IPS-NIHi7 (cell line): ENCODE results near the gene FTCD.

Experiments
- DNase-seq: peaks from one replicate; pipeline ENCODE4 v3.0.0; 2012; ENCODE audit warnings: mixed read lengths; ENCODE audit errors: extremely low spot score

The FTCD gene

GRCh38 chr21:46124083-46124925 lies 31.1 kb downstream of the FTCD start:
- no peak for DNase-seq

- no peak for DNase-seq
Observed at GRCh38 chr21:46122758-46123683, 32.4 kb downstream of the FTCD start.

DNA sequence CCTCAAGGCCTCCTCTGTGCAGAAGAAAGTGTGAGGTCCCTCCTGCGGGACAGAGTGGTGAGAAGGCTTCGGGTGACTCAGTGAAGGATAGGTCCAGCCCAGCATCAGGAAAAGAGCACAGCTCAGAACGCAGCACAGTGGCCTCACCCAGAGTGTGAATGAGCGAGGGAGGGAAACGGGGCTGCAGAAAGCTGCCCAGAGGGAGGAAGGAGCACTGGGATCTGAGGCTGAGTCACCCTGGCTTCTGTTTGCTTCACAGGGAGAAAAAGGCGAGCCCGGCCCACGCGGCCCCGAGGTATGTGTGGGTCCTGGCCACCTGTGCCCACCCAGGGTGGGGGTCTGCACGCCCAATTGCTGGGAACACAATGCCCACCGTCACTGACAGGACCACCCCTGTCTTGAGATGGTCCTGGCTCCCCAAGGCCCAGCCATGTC lies 33.1 kb downstream of the FTCD start:
- DNase-seq: no peak

GRCh38 chr21:46121286-46122221 lies 33.8 kb downstream of the FTCD start:
- DNase-seq: no peak

DNA sequence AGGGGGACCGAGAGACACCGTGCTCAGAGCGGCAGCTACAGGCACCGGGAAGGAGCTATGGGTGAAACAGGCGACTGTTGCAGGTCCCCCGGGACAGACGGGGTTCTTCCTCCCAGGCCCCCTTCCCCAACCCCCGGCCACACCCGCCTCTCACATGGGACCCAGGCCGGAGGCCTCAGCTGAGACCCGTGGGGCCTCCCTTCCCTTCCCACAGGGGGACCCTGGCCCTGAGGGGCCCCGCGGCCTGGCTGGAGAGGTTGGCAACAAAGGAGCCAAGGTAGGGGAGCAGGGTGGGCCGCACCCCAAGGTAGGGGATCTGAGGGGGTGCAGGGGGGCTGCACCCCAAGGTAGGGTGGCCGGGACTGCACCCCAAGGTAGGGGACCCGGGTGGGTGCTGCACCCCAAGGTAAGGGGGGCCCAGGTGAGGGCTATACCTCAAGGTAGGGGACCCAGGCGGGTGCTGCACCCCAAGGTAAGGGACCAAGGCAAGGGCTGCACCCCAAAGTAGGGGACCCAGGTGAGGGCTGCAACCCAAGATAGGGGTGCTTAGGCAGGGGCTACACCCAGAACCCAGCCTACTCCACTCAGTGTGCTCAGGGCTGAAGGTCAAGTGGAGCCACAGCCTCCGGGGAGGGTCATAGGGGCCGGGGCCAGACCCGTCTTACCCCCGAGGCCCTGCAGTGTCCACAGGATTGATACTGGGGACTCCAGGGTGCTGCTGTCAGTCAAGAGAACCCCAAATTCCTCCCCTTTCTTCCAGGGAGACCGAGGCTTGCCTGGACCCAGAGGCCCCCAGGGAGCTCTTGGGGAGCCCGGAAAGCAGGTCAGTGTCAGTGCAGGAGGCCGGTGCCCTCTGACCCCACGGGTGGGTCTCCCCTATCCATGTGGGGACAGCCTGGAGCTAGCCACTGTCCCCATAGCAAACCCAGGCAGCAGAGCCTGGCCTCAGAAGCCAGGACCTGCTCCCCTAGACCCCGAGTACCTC lies 34.8 kb downstream of the FTCD start:
- no peak for DNase-seq

DNA sequence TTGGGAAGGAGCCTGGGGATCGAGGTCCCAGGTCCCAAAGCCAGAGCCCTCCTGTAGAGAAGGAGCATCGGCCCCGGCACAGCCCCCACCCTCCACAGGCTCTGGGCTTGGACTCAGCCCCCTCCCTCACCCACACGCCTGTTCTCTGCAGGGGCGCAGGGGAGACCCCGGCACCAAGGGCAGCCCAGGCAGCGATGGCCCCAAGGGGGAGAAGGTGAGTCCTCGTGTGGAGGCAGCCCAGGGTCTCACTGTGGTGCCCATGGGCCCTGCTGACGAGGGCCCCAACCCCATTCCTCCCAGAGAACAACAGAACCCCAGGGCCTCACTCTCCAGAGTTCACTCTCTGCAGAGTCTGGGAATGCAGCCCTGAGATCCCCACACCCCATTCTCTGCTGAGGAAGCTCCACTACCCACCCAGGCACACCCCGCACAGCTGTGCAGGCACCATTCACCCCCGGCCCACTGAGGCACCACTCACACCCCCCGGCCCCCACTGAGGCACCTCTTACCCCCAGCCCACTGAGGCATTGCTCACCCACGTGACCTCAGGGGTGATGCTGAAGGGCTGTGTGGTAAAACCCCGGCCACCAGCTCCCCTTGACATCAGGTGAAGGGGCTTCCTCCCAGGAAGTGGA lies 35.6 kb downstream of the FTCD start:
- no peak for DNase-seq

DNA sequence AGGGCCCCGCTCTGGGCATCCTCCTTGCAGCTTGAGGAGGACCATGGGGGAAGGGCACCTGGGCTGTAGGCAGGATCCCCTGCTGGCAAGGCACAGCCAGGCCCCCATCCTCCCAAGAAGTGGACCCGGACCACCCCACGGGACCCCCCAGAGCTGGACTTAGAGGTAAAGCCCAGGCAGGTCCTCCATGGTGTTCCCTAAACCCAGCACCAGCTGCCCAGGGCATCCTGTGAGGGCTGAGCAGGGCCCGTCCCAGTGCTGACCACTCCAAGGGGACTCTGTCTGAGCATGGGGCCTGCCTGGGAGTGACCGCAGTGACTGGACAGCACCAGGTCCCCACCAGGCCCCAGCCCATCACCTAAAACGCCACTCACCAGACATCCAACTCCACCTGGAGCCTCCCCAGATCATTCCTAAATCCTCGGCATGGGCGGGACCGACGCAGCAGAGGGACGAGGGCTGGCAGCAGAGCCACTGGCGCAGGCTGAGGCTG lies 36.2 kb downstream of the FTCD start:
- DNase-seq: no peak

GRCh38 chr21:46118316-46119143 lies 36.8 kb downstream of the FTCD start:
- DNase-seq: no peak

DNA sequence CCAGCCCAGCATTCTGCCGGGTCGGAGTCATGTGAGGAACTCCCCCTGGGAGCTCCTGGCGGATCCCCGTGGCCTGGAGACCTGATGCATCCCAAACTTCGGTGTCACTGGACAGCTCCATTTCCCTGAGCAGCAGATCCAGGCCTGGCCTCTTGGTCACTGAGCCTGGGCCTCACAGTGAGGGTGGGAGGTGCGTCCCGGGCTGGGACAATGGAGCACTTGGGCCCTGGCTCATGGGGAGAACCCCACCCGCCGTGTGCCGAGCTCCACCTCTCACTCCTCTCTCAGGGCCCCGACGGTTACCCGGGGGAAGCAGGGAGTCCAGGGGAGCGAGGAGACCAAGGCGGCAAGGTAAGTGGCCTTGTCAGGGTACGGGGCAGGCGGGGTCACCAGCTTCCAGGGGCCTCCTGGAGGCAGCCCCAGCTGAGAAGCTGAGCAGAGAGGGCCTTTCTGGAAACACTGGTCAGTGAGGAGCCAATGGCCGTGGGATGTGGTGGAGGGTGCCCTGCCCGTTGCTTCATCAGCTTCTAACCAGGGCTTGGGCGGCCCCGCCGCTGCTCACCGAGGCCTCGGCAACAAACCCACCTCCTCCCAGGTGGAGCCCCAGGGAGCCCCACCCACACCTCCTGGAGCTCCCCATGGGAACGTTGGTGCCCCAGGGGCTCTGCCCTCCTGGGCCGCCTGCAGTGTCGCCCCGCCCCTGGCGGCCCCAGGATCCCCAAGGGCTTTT lies 37.6 kb downstream of the FTCD start:
- no peak for DNase-seq

DNA sequence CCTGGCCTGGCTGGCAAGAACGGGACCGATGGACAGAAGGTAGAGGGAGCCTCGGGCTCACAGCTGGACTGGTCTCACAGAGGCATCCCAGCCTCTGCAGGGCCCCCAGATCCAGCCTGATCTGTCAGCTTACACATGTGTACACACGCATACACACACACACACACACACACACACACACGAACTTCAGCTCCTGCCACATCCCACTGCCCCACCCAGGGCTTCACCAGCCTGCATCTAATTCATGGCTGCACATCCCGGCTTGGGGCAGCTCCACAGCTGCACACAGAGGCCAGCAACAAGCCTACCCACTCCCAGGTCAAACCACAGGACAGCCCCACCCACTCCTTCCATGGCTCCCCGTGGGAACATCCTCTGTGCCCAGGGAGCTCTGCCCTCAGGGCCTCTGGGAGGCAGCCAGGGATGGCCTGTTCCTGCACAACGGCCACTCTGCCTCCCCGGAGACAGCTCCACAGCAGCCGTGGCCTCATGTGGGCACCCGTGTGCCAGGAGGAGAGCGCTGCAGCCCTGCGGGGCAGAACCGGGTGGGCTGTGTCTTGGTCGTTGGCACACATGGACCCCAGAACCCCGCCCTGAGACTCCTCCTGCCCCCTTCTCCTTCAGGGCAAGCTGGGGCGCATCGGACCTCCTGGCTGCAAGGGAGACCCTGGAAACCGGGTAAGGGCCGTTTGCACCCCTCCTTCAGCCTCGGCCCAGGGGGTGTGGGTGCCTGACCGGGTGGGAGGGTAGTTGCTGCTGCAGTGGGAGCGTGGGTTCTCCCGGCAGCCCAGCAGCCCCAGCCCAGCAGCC lies 38.4 kb downstream of the FTCD start:
- DNase-seq: no peak

GRCh38 chr21:46116189-46116775 lies 39.1 kb downstream of the FTCD start:
- no peak for DNase-seq

- DNase-seq: no peak
Observed at GRCh38 chr21:46115441-46116188, 39.8 kb downstream of the FTCD start.

GRCh38 chr21:46114963-46115362 lies 40.4 kb downstream of the FTCD start:
- no peak for DNase-seq

- DNase-seq: no peak
Observed at GRCh38 chr21:46113497-46114176, 41.7 kb downstream of the FTCD start.

DNA sequence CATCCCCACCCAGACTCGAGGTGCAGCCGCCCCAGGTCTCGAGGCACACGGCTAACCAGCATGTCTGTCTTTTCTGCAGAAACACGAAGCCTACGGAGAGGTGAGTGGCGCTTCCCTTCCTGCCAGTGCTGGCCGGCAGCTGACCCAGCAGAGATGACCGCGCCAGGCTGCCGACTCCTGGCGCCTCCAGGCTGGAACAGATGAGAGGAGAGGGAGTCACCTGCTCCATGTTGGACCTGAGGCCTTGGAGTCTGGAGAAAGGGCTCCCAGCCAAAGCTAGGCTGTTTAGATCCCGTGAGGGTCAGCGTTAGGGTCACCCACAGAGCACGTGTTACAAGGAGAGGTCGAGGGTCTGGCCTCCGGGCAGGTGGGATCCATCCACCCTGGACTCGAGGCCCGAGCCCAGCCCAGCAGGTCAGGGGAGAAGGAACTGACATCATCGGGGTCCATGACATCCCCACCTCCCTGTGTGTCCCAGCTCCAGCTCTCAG lies 42.6 kb downstream of the FTCD start:
- no peak for DNase-seq
